ENCODE data around the gene P3H2. TPM values are rescaled to one million over a fixed set of nuclear protein-coding genes. Genes with fewer than 3 reads are reported as not detected.

Gene P3H2
- total RNA-seq, 1 experiment from 2014 or later, result 0.76 TPM

DNA sequence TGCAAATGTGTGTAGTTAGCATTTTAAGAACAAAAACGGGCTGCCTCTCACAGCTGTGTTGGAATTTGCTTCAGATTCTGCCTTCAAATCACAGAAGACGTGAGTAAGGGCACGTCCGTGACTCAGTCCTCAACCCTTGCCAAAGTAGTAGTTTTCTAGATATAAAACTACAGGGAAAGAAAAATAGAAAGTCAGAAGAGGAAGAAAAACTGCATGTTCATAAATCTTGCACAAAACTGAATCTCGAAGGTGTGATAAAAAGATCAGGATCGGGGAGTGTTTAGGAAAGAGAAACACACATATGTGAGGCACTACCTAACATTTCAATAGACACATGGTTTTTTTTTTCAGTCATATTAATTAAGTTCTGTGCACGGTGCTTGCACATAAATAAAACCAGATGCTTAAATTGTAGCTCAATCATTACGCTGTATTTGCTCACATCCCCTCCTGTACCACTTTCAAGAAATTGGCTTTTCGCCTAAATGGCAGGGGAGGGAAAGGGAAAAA is 71.7 kb downstream of the P3H2 start:
- Histone ChIP-seq H3K36me3 (ENCODE audit: control insufficient read depth in 1 of 2, insufficient read depth in 2 of 2, low read length in 2 of 2) (no peaks in the 10 kb centered on the region), H4K20me1 (ENCODE audit: insufficient read depth) (no peaks in the 10 kb centered on the region), H3K9ac (ENCODE audit: low read length) (no peak overlapping the region), H2AFZ (ENCODE audit: low read depth, low read length, poor library complexity, severe bottlenecking) (no peak overlapping the region), H3K4me1 (ENCODE audit: control insufficient read depth in 1 of 2, insufficient read depth in 2 of 2, low read length in 2 of 2) (peaks cover 2 to 5% of the 10 kb centered on the region in 2 experiments; a peak in 3 of 4 replicates), H3K79me2 (ENCODE audit: insufficient read depth, low read length) (no peaks in the 10 kb centered on the region), H3K4me3 (replicated peaks in 1 of 2; ENCODE audit: low read depth in 1 of 2, low read length in 2 of 2) (no peak overlapping the region), H3K9me2 (ENCODE audit: insufficient read depth) (no peaks in the 10 kb centered on the region), H3K4me2 (ENCODE audit: low read length) (no peak overlapping the region), H3K27ac (ENCODE audit: low read depth, low read length) (no peak overlapping the region), H3K27me3 (ENCODE audit: insufficient read depth, low read length) (no peaks in the 10 kb centered on the region), H3K9me3 (ENCODE audit: control insufficient read depth in 1 of 2, insufficient read depth in 1 of 2, low read depth in 1 of 2, low read length in 2 of 2) (no peaks in the 10 kb centered on the region)
- intact Hi-C loops (cut with micrococcal nuclease), result no loop called here
- no peak for TF ChIP-seq SRF (IDR thresholded peaks at IDR 0.05; ENCODE audit: low read depth)
- TF ChIP-seq POLR2A (IDR thresholded peaks at IDR 0.05; ENCODE audit: borderline replicate concordance, extremely low read depth, insufficient read depth, insufficient read length), result no peak
- TF ChIP-seq TCF7L2 (IDR thresholded peaks at IDR 0.05; ENCODE audit: borderline replicate concordance, extremely low read depth, insufficient read depth, insufficient read length), result no peak
- no peak for TF ChIP-seq SIN3A (IDR thresholded peaks at IDR 0.05; ENCODE audit: low read depth)
- no peak for TF ChIP-seq CBX3 (IDR thresholded peaks at IDR 0.05; ENCODE audit: low read depth)
- no peak for TF ChIP-seq CEBPB (IDR thresholded peaks at IDR 0.05; ENCODE audit: low read depth)
- POLR2A ChIA-PET, result no interaction called here
- BruUV-seq (replicated peaks), result no TSS peak
- DNase-seq (ENCODE audit: low read depth, low spot score) (no peak), ATAC-seq (no peak)
- CTCF ChIA-PET, result no interaction called here
- RAD21 ChIA-PET (ENCODE audit: low non-redundant PET in 1 of 2, low total read pairs in 2 of 2, uncharacterized antibody in 2 of 2, unreplicated experiment in 2 of 2), result no interaction called here

DNA sequence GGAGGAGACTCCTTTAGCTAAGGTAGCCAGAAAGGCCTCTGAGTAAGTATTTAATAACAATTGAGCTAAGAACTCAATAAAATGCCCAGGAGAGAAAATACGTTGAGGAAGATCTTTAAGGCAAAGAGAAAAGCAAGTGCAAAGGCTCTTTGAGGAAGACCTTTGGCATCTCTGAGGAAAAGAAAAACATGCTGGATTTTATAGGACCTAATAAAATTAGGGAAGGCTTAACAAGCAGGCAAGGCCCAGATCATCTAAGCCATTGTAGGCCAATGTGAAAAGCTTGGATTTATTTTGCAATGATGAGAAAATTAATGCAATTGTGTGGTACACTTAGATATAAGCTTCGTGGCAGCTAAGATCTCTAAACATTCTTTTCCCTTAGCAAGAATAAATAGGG is 75.7 kb downstream of the P3H2 start:
- no peak for ATAC-seq
- H2AFZ ChIP-seq (ENCODE audit: low read depth, low read length, poor library complexity, severe bottlenecking), result no peak overlapping the region
- H3K9me2 ChIP-seq (ENCODE audit: insufficient read depth), result no peaks in the 10 kb centered on the region
- H4K20me1 ChIP-seq (ENCODE audit: insufficient read depth), result no peaks in the 10 kb centered on the region
- intact Hi-C loops (cut with micrococcal nuclease), result no loop called here
- H3K4me2 ChIP-seq (ENCODE audit: low read length), result no peak overlapping the region
- H3K4me3 ChIP-seq (replicated peaks in 1 of 2; ENCODE audit: low read depth in 1 of 2, low read length in 2 of 2), result no peak overlapping the region
- no peaks in the 10 kb centered on the region for H3K4me1 ChIP-seq (ENCODE audit: control insufficient read depth in 1 of 2, insufficient read depth in 2 of 2, low read length in 2 of 2)
- POLR2A ChIA-PET, result no interaction called here
- no peak for TF ChIP-seq EGR1 (IDR thresholded peaks at IDR 0.05; ENCODE audit: low read depth)
- no peak for TF ChIP-seq POLR2A (IDR thresholded peaks at IDR 0.05; ENCODE audit: borderline replicate concordance, extremely low read depth, insufficient read depth, insufficient read length)
- no peak for TF ChIP-seq EZH2 (IDR thresholded peaks at IDR 0.05)
- TF ChIP-seq TCF7L2 (IDR thresholded peaks at IDR 0.05; ENCODE audit: borderline replicate concordance, extremely low read depth, insufficient read depth, insufficient read length), result no peak
- TF ChIP-seq EZH2phosphoT487 (IDR thresholded peaks at IDR 0.05; ENCODE audit: borderline replicate concordance), result no peak
- no peak for TF ChIP-seq SRF (IDR thresholded peaks at IDR 0.05; ENCODE audit: low read depth)
- TF ChIP-seq RAD21 (IDR thresholded peaks at IDR 0.05; ENCODE audit: low read depth), result no peak
- TF ChIP-seq ZNF274 (IDR thresholded peaks at IDR 0.05; ENCODE audit: low read depth, low read length), result no peak
- TF ChIP-seq CBX3 (IDR thresholded peaks at IDR 0.05; ENCODE audit: low read depth), result no peak
- TF ChIP-seq SIN3A (IDR thresholded peaks at IDR 0.05; ENCODE audit: low read depth), result no peak
- TF ChIP-seq, protein P1, sequence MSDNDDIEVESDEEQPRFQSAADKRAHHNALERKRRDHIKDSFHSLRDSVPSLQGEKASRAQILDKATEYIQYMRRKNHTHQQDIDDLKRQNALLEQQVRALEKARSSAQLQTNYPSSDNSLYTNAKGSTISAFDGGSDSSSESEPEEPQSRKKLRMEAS (IDR thresholded peaks at IDR 0.05), result no peak
- no peak for TF ChIP-seq SP1 (IDR thresholded peaks at IDR 0.05; ENCODE audit: low read depth)
- no peak for TF ChIP-seq FOSL1 (IDR thresholded peaks at IDR 0.05; ENCODE audit: low read depth)
- TF ChIP-seq, protein P2, sequence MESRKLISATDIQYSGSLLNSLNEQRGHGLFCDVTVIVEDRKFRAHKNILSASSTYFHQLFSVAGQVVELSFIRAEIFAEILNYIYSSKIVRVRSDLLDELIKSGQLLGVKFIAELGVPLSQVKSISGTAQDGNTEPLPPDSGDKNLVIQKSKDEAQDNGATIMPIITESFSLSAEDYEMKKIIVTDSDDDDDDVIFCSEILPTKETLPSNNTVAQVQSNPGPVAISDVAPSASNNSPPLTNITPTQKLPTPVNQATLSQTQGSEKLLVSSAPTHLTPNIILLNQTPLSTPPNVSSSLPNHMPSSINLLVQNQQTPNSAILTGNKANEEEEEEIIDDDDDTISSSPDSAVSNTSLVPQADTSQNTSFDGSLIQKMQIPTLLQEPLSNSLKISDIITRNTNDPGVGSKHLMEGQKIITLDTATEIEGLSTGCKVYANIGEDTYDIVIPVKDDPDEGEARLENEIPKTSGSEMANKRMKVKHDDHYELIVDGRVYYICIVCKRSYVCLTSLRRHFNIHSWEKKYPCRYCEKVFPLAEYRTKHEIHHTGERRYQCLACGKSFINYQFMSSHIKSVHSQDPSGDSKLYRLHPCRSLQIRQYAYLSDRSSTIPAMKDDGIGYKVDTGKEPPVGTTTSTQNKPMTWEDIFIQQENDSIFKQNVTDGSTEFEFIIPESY (IDR thresholded peaks at IDR 0.05; ENCODE audit: extremely low read depth, insufficient replicate concordance, low read length), result no peak
- TF ChIP-seq, protein P3, sequence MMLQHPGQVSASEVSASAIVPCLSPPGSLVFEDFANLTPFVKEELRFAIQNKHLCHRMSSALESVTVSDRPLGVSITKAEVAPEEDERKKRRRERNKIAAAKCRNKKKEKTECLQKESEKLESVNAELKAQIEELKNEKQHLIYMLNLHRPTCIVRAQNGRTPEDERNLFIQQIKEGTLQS (IDR thresholded peaks at IDR 0.05), result no peak
- TF ChIP-seq JUND (IDR thresholded peaks at IDR 0.05), result no peak
- no peak for TF ChIP-seq ZFX (IDR thresholded peaks at IDR 0.05)
- TF ChIP-seq ELF1 (IDR thresholded peaks at IDR 0.05; ENCODE audit: borderline replicate concordance, low read depth), result no peak
- TF ChIP-seq CEBPB (IDR thresholded peaks at IDR 0.05; ENCODE audit: low read depth), result no peak
- DNase-seq (ENCODE audit: low read depth, low spot score), result no peak
- RAD21 ChIA-PET (ENCODE audit: low non-redundant PET in 1 of 2, low total read pairs in 2 of 2, uncharacterized antibody in 2 of 2, unreplicated experiment in 2 of 2), result no interaction called here
- no peaks in the 10 kb centered on the region for H3K27me3 ChIP-seq (ENCODE audit: insufficient read depth, low read length)
- no peaks in the 10 kb centered on the region for H3K9me3 ChIP-seq (ENCODE audit: control insufficient read depth in 1 of 2, insufficient read depth in 1 of 2, low read depth in 1 of 2, low read length in 2 of 2)
- CTCF ChIA-PET, result interaction anchor here (0.8 kb wide), 1 partner anchor 9 kb away, joined by 3 read pairs; no protein-coding TSS in a partner anchor
- H3K36me3 ChIP-seq (ENCODE audit: control insufficient read depth in 1 of 2, insufficient read depth in 2 of 2, low read length in 2 of 2), result no peaks in the 10 kb centered on the region
- H3K27ac ChIP-seq (ENCODE audit: low read depth, low read length), result no peak overlapping the region
- BruUV-seq (replicated peaks), result no TSS peak
- H3K79me2 ChIP-seq (ENCODE audit: insufficient read depth, low read length), result no peaks in the 10 kb centered on the region
- H3K9ac ChIP-seq (ENCODE audit: low read length), result no peak overlapping the region

Measured in HCT116 (cell line).